ENCODE data around the gene OXSM. TPM values are rescaled to one million over a fixed set of nuclear protein-coding genes. Genes with fewer than 3 reads are reported as not detected.
A peak's percentile ranks its signal among the peaks of the same experiment; 100 is the strongest.

Gene OXSM
- total RNA-seq, 1 experiment from 2014 or later = 11.2 TPM

DNA sequence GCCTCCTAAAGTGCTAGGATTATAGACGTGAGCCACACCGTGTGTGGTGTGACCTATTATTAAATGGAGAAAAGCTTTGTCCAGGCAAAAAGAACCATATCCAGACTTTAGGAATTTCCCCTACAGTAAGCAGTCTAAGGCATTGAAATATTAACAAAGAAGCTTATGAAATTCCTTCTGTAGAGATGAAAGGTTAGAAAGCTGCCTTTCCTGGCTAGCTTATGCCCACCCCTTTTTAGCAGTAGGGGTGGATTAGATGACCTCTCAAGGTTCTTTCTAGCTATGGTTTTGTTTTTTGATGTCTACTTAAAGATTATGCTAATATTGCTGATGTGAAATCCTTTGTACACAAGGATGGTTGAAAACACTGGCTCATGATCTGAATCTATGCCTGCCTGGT is 13.9 kb downstream of the OXSM start:
- no peak for DNase-seq (ENCODE audit: low read depth)

GRCh38 chr3:25804676-25805075 is 14.8 kb downstream of the OXSM start:
- DNase-seq (ENCODE audit: low read depth) = no peak

GRCh38 chr3:25812644-25813043 is 22.8 kb downstream of the OXSM start:
- no peak for DNase-seq (ENCODE audit: low read depth)

DNA sequence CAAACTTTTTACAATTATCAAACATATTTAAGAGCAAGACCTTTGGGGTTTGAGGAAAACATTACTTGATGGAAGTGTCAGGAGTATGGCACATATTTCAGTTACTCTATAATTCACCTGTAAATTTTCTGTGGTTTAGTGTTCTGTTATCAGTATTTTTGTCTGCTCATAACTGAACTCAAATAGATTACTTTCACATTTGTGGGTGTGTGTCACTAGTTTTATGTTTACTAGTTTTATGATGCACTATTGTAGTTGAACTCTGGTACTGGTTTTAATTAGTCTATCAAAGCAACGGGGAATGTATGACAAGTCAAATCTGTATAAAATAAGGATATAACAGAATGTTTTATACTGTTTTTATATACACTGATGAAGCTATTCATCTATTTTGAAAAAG is 27.2 kb downstream of the OXSM start:
- no peak for DNase-seq (ENCODE audit: low read depth)

DNA sequence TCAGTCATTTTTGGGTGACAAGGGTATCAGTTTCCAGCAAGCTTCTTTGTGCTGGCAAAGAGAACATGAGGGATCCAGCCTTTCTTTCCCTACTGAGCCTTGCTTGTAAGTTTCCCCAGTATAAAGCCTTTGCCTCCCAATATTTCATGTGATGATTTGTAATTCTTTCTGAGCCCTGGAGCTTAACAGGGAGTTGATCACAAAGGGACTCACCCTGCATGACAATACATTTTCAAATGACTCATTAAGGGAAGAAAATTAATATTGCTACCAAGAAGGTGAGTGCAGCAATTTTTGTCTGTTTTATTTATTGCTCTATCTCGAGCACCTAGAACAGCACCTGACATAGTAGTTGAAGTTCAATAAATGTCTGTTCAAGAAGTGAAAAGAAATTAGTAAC is 27.7 kb downstream of the OXSM start:
- no peak for DNase-seq (ENCODE audit: low read depth)

- no peak for DNase-seq (ENCODE audit: low read depth)
Observed at GRCh38 chr3:25818335-25818734, 28.4 kb downstream of the OXSM start.

- peak; percentile 94 for DNase-seq (ENCODE audit: low read depth)
Observed at GRCh38 chr3:25820366-25820765, 30.5 kb downstream of the OXSM start.

DNA sequence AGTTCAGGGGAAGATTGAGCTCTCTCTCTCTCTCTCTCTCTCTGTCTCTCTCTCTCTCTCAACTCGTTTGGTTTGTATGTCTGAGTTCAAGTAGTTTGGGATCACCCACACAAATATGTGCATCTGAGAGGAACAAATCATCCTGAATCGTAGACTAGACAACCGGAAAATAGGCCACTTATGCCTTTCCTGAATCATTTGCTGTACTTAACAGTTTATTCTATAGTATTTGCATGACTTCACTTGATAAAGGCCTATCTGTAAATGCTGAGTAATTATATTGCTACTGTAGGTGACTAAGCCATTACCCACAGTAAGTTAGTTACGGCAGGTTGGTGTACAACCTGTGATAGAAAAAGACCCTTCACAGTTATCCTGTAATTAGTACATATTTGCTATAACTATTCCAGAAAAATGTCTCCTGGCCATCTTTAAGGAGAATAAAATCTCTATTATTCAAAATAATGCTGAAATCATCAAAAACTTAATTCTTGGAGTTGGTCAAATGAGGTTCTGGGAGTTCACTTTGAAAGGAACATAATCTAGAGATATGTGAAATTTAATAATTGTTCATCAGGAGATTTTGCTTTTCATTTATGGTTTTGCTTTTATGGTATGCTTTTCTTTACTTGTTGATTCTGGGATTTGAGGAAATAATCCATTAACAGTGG is 31.1 kb downstream of the OXSM start:
- DNase-seq (ENCODE audit: low read depth) = no peak

- peak; percentile 27 for DNase-seq (ENCODE audit: low read depth)
Observed at GRCh38 chr3:25821746-25822573, 32.1 kb downstream of the OXSM start.

DNA sequence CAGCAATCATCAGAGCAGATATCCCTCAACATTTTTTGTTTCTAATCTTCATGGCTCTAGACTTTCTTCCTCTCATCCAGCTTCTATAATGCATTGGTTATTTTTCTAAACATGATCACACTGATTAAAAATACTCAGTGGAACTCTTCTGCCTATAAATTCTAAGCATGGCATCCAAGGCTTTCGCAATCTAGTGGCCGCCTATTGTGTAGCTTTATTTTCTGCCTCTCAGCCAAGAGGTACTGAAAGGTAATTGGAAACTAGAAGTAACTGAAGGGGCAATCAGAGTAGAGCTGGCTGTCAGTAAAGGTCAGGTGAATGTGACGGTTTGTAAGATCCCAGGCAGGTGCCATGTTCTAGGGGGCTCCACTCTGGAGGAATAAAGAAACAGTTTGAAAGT is 33.4 kb downstream of the OXSM start:
- no peak for DNase-seq (ENCODE audit: low read depth)

DNA sequence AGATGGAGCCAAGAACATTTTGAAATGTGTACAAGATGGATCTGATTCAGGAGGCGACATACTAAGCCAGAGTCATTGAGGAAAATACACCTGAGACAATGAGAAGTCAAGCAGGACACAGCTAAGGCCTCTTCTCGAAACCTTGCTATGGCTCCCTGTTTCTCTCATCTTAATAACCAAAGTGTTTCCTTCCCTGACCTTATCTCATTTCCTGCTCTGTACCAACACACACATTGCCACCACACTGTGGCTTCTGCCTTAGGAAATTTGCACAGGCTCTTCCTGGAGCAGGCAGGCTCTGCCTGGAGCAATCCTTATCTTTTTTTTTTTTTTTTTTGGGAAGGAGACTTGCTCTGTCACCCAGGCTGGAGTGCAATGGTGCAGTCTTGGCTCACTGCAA is 36.6 kb downstream of the OXSM start:
- no peak for DNase-seq (ENCODE audit: low read depth)

DNA sequence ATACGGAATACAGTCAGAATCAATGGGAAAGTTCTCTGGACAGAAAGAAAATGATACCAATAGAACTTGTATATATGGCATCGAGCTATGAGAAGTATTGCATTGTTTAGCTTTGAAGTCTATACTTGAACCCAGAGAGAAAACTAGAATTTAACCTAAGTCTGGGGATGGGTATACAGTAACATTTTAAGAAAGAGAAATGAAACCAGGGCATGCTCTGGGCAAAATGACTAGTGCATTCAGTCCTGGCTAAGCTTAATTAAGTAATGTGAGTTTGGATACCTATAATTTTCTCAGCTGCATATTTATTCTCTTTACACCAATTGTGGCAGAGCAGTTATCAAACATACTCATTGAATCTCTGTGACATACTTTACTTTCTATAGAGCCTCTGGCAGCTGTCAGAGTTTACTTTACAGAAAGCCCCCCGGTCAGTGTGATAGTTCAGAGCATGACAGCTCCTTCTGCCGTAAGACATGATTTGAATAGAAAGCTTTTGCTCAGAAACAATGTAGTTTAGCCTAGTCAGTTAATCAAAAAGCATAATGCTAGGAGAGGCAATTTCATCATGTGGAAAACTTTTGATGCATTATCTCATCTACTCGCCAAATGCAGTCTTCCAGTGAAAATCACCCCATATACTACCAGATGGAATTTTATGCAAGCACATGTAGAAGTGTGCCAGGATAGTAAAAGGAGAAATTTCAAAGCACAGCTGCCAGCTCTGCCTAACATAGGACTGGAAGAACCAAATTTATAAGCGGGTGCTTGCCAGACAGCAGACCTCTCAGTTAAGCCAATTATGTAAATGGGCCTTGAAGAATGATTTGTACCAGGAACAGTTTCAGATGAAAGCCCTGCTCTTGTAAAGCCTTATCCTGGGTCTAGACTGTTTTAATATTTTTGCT is 40.7 kb downstream of the OXSM start:
- DNase-seq (ENCODE audit: low read depth) = no peak

DNA sequence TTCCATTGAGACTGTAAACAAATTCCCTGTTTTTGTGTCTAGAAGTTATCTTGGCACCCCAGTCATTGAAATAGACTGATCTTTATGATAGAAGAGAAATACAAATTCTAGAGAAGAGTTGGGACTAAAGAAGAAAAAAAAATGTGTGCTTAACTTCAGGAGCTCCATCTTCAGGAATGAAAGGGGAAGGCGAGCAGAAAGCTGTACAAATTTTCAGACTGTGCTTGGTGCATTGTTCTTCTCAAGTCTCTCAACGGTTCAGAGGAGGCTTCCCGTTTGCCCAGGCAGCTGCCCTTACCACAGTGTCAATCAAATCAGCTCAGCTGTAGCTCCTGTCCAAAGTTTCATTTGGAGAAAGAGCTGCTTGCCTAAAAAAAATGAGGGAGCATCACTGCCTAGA is 41.7 kb downstream of the OXSM start:
- DNase-seq (ENCODE audit: low read depth) = peak; percentile 65

- no peak for DNase-seq (ENCODE audit: low read depth)
Observed at GRCh38 chr3:25834346-25834745, 44.5 kb downstream of the OXSM start.

DNA sequence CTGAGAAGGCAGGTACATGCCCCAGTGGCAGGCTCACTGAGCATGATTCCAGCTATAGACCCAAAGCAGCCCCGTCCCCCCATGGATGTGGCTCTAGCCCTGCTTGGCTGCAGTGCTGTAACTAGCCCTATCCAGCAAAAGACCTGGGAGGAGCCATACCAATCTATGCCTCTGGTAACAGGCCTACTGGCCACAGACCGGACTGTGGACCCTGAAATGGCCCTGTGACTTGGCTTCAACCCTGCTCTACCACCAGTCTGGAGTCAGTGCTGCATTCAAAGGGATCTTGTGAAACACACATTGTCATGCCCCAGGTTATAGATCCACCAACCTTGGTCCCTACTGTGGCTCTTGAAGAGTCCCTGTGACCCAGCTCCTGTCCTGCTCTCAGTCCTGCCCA is 46.7 kb downstream of the OXSM start:
- DNase-seq (ENCODE audit: low read depth) = no peak

DNA sequence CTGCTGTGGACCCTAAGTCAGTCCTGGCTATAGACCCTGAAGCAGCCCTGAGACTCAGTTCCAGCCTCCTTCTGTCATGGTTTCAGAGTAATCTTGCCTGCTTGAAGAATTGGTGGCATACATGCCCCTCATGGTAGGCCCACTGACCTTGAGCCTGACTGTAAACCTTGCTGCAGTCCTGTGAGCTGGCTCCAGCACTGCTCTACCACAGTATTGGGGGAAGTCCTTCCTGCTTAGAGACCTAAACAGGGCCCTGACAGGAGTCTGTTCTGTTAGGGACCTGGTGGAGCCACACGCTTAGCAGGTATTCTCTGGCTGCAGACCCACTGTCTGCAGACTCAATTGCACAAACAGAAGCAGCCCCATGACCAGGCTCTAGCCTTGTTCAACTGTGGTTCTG is 47.1 kb downstream of the OXSM start:
- DNase-seq (ENCODE audit: low read depth) = no peak

GRCh38 chr3:25840099-25840498 is 50.2 kb downstream of the OXSM start:
- no peak for DNase-seq (ENCODE audit: low read depth)

DNA sequence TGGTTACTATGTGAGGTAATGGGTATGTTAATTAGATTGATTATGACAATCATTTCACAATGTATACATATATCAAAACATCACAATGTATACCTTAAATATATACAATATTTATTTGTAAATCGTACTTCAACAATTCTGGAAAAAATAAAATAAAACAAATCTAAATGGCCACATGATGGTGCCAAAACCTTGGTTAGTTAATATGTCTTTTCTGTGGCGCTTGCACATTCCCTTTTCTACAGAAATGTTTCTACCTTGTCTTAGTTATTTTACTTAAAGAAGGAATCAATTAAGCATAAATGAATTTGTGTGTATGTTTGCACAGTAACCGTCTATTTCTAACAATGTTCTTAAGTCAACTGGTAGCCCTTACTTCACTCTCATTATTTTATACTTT is 53.4 kb downstream of the OXSM start:
- DNase-seq (ENCODE audit: low read depth) = peak; percentile 22

All from LHCN-M2 (cell line).